Mesothelial cell of epicardium (in vitro differentiated cells): ENCODE results near the gene DENR. TPM values are rescaled to one million over a fixed set of nuclear protein-coding genes. Genes with fewer than 3 reads are reported as not detected.

Experiments
- DNase-seq, 2 experiments: peaks; one replicate each; pipeline ENCODE4 v3.0.0; 2021; ENCODE audit warnings: low spot score in 2 of 2; ENCODE audit not compliant: unreplicated experiment in 2 of 2
- H3K27ac Mint-ChIP-seq: 2 replicates; pipeline ENCODE4 v1.8.0; 2021; ENCODE audit warnings: mixed read lengths
- H3K27me3 Mint-ChIP-seq: 2 replicates; pipeline ENCODE4 v1.8.0; 2021; ENCODE audit warnings: low read depth, mixed read lengths
- H3K36me3 Mint-ChIP-seq: 2 replicates; pipeline ENCODE4 v1.8.0; 2021; ENCODE audit warnings: mixed read lengths
- H3K4me1 Mint-ChIP-seq: 2 replicates; pipeline ENCODE4 v1.8.0; 2021; ENCODE audit warnings: mixed read lengths
- H3K4me3 Mint-ChIP-seq: 2 replicates; pipeline ENCODE4 v1.8.0; 2021; ENCODE audit warnings: mild to moderate bottlenecking, moderate library complexity, mixed read lengths
- H3K9me3 Mint-ChIP-seq: 2 replicates; pipeline ENCODE4 v1.8.0; 2021; ENCODE audit warnings: mixed read lengths
- total RNA-seq: library from RNA; stranded (reverse); gene quantifications from 3 replicates; pipeline ENCODE4 v1.2.1, GENCODE V29; 2021
- TF ChIP-seq, protein P1 (sequence below): fragments of 200-600 bp; sonication (generic); IDR thresholded peaks from one replicate; pipeline ENCODE4 v1.5.0; 2021; ENCODE audit warnings: antibody characterized with exemption; ENCODE audit not compliant: unreplicated experiment

Gene DENR
- total RNA-seq, 1 donor from 2014 or later, result 66.4 TPM

DNA sequence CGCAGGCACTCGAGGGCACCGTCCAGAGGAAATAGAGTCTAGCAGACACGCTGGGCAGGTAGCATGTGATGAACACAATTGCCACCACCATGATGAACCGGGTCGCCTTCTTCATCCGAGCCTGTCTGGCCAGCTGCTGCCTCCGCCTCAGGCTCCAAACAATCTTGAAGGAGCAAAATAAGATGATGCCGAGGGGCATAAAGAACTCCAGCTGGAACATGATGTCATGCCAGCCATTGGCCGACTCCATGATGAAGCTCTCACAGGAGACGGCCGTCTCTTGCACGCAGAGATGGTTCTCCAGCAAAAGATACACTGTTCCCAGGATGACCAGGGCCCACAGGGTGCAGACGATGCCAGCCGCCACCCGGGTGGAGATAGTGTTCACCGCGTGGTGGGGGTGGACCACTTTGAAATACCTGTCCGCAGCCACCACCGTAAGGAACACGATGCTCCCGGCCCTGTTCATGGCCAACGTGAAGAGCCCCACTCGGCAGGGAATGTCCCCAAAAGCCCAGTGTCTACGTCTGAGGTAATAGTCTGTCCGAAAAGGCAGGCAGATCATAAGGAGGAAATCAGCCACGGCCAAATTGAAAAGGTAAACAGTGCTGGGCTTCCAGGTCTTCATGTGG is 22.9 kb upstream of the DENR start:
- Mint-ChIP-seq H3K4me1 (peaks cover 43% of the 10 kb centered on the region), H3K27me3 (no peaks in the 10 kb centered on the region), H3K27ac (no peak overlapping the region), H3K9me3 (no peaks in the 10 kb centered on the region), H3K36me3 (no peaks in the 10 kb centered on the region), H3K4me3 (no peak overlapping the region)
- TF ChIP-seq, protein P1, sequence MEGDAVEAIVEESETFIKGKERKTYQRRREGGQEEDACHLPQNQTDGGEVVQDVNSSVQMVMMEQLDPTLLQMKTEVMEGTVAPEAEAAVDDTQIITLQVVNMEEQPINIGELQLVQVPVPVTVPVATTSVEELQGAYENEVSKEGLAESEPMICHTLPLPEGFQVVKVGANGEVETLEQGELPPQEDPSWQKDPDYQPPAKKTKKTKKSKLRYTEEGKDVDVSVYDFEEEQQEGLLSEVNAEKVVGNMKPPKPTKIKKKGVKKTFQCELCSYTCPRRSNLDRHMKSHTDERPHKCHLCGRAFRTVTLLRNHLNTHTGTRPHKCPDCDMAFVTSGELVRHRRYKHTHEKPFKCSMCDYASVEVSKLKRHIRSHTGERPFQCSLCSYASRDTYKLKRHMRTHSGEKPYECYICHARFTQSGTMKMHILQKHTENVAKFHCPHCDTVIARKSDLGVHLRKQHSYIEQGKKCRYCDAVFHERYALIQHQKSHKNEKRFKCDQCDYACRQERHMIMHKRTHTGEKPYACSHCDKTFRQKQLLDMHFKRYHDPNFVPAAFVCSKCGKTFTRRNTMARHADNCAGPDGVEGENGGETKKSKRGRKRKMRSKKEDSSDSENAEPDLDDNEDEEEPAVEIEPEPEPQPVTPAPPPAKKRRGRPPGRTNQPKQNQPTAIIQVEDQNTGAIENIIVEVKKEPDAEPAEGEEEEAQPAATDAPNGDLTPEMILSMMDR, result no peak
- no peak for DNase-seq

DNA sequence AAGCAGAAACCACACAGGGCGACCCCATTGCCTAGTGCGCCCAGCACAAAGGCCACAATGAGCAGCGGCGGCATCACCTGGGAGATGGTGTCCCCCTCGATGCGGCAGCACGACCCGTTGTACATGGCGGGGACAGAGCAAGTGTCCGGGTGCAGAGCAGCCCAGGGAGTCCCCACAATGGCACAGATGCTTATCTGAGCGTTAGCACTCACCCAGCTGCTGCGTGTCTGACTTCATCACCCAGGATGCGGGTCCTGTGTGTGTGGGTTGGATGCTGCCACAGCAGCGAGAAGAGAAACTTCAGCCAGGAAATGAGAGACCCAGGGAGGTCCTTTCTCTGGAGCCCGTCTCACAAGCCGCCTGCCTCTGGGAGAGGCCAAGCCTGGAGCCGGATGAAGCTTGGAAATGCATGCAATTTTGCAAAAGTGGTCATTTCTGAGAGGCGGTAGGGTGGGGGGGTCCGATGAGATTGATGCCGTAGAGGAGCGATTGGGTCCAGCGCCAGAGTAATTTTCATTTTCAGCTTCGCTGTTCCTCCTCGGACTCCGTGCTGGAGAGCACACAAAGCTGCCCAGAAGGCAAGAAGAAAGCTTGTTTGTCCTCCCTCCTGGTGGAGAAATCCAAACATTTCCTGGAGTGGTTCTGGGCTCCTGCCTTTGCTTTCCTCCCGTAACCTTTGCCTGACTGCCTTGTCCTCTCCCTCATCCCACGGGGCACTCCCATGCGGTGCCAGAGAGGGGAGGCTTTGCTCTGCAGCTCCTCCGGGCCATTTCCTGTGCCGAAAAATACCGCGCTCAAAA is 22.2 kb upstream of the DENR start, which contains the start of gene HCAR1:
Gene HCAR1, minus strand, starts transcription at position 630 of the 800 bp plus-strand sequence. Its CDS starts 505 bp downstream, at position 125.
- Mint-ChIP-seq H3K4me1 (peaks cover 43% of the 10 kb centered on the region), H3K27ac (peak within 1 kb of the TSS; percentile 57), H3K27me3 (no peaks in the 10 kb centered on the region), H3K9me3 (no peaks in the 10 kb centered on the region), H3K4me3 (no peak within 1 kb of the TSS), H3K36me3 (no peaks in the 10 kb centered on the region)
- TF ChIP-seq, protein P1, result no peak
- no peak for DNase-seq

DNA sequence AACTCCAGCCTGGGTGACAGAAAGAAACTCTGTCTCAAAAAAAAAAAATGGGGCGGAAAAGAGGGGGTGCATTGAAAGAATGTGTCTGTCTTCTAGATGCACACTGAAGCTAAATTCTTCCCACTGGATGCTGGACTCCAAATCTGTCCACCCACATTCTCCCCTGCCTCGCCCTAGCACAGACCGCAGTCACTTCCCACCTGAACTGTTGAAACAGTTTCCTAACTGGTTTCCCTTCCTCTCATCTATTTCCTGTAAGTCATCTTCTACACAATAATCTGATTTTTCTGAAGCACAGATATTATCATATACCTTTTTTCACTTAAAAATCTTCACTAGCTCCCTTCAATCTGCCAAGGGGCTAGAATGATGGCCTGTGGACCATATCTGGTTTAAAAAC is 20.5 kb upstream of the DENR start:
- Mint-ChIP-seq H3K9me3 (peaks cover 3% of the 10 kb centered on the region), H3K36me3 (no peaks in the 10 kb centered on the region), H3K27me3 (no peaks in the 10 kb centered on the region), H3K4me3 (no peak overlapping the region), H3K4me1 (peaks cover 34% of the 10 kb centered on the region), H3K27ac (peak overlapping the region; percentile 66)
- no peak for DNase-seq
- TF ChIP-seq, protein P1, result no peak

DNA sequence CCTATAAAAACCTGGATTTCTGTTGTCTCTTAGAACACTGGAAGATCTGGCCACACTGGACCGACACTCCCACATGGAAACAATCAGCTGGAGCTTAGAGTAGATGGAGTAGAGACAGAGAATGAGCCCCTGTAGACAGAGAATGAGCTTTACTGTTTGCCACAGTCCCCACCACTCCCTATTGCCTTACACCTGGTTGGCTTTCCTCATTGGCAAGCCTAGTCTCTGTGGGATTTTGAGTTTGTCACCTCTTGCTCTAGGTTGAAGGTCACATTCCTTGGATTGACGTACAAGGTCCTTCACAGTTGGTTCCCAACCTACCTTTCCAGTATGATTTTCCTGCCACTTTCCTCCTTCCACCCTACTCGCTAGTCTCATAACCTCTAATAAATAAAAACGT is 20.0 kb upstream of the DENR start:
- TF ChIP-seq, protein P1, result no peak
- Mint-ChIP-seq H3K27ac (peak overlapping the region; percentile 66), H3K36me3 (no peaks in the 10 kb centered on the region), H3K27me3 (no peaks in the 10 kb centered on the region), H3K9me3 (peaks cover 3% of the 10 kb centered on the region), H3K4me1 (peaks cover 34% of the 10 kb centered on the region), H3K4me3 (no peak overlapping the region)
- DNase-seq, result no peak

DNA sequence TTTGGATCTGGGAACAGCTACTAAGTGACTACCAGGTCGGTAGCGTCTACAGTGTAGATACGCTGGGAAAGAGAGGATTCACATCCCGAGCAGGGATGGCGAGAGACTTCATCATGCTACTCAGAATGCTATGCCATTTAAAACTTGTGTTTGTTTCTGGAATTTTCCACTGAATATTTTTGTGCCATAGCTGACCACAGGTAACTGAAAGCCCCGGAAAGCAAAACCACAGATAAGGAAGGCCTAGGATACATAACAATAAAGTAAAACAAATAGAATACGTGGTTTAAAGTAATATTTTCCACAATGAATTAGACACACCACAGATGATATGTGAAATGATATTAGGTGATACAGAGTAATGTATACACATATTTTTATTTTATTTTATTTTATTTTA is 14.1 kb upstream of the DENR start:
- Mint-ChIP-seq H3K4me3 (no peak overlapping the region), H3K27ac (no peak overlapping the region), H3K27me3 (no peaks in the 10 kb centered on the region), H3K36me3 (no peaks in the 10 kb centered on the region), H3K4me1 (no peaks in the 10 kb centered on the region), H3K9me3 (peaks cover 3% of the 10 kb centered on the region)
- DNase-seq, result no peak
- TF ChIP-seq, protein P1, result no peak
